ENCODE data around the gene CAMKK1.

DNA sequence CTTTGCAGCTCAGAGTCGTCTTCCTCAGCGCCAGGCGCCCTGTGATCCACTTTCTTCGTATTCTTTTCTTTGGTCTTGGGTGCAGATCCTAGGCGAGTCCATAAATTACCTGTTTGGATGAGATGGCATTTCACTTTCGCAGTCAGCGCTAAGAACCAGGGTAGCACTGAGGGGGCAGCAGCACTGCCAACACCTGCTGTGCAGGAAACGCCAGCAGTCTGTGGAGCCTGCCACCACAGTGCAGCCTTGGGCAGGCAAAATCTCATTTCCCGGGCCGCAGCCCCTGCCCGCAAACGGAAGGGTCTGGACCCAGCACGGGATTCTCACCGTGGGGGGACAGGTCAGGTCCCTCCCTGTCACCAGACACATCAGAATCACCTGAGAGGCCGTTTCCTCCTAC is 79.7 kb downstream of the CAMKK1 start:
- no peak for TF ChIP-seq POLR2A (IDR thresholded peaks at IDR 0.05)
- TF ChIP-seq, protein P1, sequence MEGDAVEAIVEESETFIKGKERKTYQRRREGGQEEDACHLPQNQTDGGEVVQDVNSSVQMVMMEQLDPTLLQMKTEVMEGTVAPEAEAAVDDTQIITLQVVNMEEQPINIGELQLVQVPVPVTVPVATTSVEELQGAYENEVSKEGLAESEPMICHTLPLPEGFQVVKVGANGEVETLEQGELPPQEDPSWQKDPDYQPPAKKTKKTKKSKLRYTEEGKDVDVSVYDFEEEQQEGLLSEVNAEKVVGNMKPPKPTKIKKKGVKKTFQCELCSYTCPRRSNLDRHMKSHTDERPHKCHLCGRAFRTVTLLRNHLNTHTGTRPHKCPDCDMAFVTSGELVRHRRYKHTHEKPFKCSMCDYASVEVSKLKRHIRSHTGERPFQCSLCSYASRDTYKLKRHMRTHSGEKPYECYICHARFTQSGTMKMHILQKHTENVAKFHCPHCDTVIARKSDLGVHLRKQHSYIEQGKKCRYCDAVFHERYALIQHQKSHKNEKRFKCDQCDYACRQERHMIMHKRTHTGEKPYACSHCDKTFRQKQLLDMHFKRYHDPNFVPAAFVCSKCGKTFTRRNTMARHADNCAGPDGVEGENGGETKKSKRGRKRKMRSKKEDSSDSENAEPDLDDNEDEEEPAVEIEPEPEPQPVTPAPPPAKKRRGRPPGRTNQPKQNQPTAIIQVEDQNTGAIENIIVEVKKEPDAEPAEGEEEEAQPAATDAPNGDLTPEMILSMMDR (IDR thresholded peaks at IDR 0.05 in 4 of 5, conservative IDR thresholded peaks at IDR 0.05 in 1 of 5) = no peak

Data from gastrocnemius medialis (tissue), 4 donors.